GM23338 (cell line): ENCODE results near the gene GUCY2C. TPM values are rescaled to one million over a fixed set of nuclear protein-coding genes. Genes with fewer than 3 reads are reported as not detected.

Experiments used
- ATAC-seq: fragments of 200-7000 bp; cut with Tn5 transposase; 3 replicates; pipeline ENCODE4 v1.9.1; 2020
- DNase-seq: peaks from one replicate; pipeline ENCODE4 v3.0.0-alpha.2; 2015; ENCODE audit warnings: low spot score
- H2AFZ ChIP-seq: fragments of 200-600 bp; sonication (generic); 2 replicates; pipeline ENCODE4 v1.8.0; 2016; ENCODE audit warnings: antibody characterized with exemption, mild to moderate bottlenecking, moderate library complexity
- H3F3A ChIP-seq: fragments of 200-600 bp; sonication (generic); replicated peaks from 2 replicates; pipeline ENCODE4 v1.8.0; 2017; ENCODE audit warnings: antibody characterized with exemption, mixed run types, low read depth
- H3K27ac ChIP-seq: fragments of 200-600 bp; sonication (generic); 2 replicates; pipeline ENCODE4 v1.6.1; 2016; ENCODE audit warnings: low read depth
- H3K27me3 ChIP-seq: fragments of 200-600 bp; sonication (generic); 2 replicates; pipeline ENCODE4 v1.8.0; 2016; ENCODE audit warnings: mild to moderate bottlenecking, mixed run types, moderate library complexity; ENCODE audit not compliant: insufficient read depth
- H3K36me3 ChIP-seq: fragments of 200-600 bp; sonication (generic); 2 replicates; pipeline ENCODE4 v1.8.0; 2016; ENCODE audit warnings: mild to moderate bottlenecking; ENCODE audit not compliant: insufficient read depth
- H3K4me1 ChIP-seq: fragments of 200-600 bp; sonication (generic); 2 replicates; pipeline ENCODE4 v1.8.0; 2016; ENCODE audit warnings: mild to moderate bottlenecking, moderate library complexity; ENCODE audit not compliant: insufficient read depth
- H3K4me2 ChIP-seq: fragments of 200-600 bp; sonication (generic); 2 replicates; pipeline ENCODE4 v1.7.1; 2017; ENCODE audit warnings: mixed run types
- H3K4me3 ChIP-seq: fragments of 200-600 bp; sonication (generic); 2 replicates; pipeline ENCODE4 v1.6.1; 2016; ENCODE audit warnings: mixed run types
- H3K79me2 ChIP-seq: fragments of 200-600 bp; sonication (generic); replicated peaks from 2 replicates; pipeline ENCODE4 v1.8.0; 2017; ENCODE audit warnings: mild to moderate bottlenecking; ENCODE audit not compliant: insufficient read depth
- H3K9me2 ChIP-seq: fragments of 200-600 bp; sonication (generic); 2 replicates; pipeline ENCODE4 v1.8.0; 2017; ENCODE audit not compliant: insufficient read depth
- H4K20me1 ChIP-seq: fragments of 200-600 bp; sonication (generic); replicated peaks from 2 replicates; pipeline ENCODE4 v1.8.0; 2017; ENCODE audit warnings: mild to moderate bottlenecking; ENCODE audit not compliant: insufficient read depth
- H3K27ac Mint-ChIP-seq: 2 replicates; pipeline ENCODE4 v1.8.0; 2020; ENCODE audit warnings: inconsistent platforms, mild to moderate bottlenecking, moderate library complexity, mixed read lengths
- H3K27me3 Mint-ChIP-seq: 3 replicates; pipeline ENCODE4 v1.8.0; 2022; ENCODE audit warnings: low read depth, mild to moderate bottlenecking, moderate library complexity, mixed read lengths, inconsistent platforms; ENCODE audit not compliant: insufficient read depth, poor library complexity
- H3K36me3 Mint-ChIP-seq: 3 replicates; pipeline ENCODE4 v1.8.0; 2021; ENCODE audit warnings: low read depth, mild to moderate bottlenecking, inconsistent platforms, moderate library complexity, mixed read lengths
- H3K4me1 Mint-ChIP-seq: 3 replicates; pipeline ENCODE4 v1.8.0; 2020; ENCODE audit warnings: mild to moderate bottlenecking, inconsistent platforms, mixed read lengths
- H3K4me3 Mint-ChIP-seq: 3 replicates; pipeline ENCODE4 v1.8.0; 2021; ENCODE audit warnings: moderate library complexity, mild to moderate bottlenecking, inconsistent platforms, mixed read lengths
- H3K9me3 Mint-ChIP-seq: 3 replicates; pipeline ENCODE4 v1.8.0; 2020; ENCODE audit warnings: moderate library complexity, mild to moderate bottlenecking, inconsistent platforms, mixed read lengths
- CREB1 ChIP-seq: fragments of 250-450 bp; sonication (Bioruptor Pico); IDR thresholded peaks from 2 replicates; pipeline ENCODE4 v1.5.0; 2020; ENCODE audit warnings: low read depth, mild to moderate bottlenecking, moderate library complexity
- CTCF ChIP-seq, 2 experiments: fragments of 200-600 bp in 1 of 2; sonication (generic) in 1 of 2; conservative IDR thresholded peaks; 2 replicates each; pipeline versions ENCODE4 v1.5.1 to v1.6.1; 2016 to 2017; ENCODE audit warnings: antibody characterized with exemption in 2 of 2, low read depth in 2 of 2, mild to moderate bottlenecking in 2 of 2, moderate library complexity in 1 of 2
- ETS1 ChIP-seq: IDR thresholded peaks from 2 replicates; pipeline ENCODE4 v1.6.1; 2016; ENCODE audit warnings: antibody characterized with exemption
- EZH2 ChIP-seq: fragments of 200-600 bp; sonication (generic); IDR thresholded peaks from one replicate; pipeline ENCODE4 v1.8.0; 2017; ENCODE audit warnings: antibody characterized with exemption, mild to moderate bottlenecking, low read depth; ENCODE audit not compliant: unreplicated experiment
- EZH2phosphoT487 ChIP-seq: fragments of 200-600 bp; sonication (generic); IDR thresholded peaks from one replicate; pipeline ENCODE4 v1.8.1; 2018; ENCODE audit warnings: antibody characterized with exemption; ENCODE audit not compliant: unreplicated experiment
- JUNB ChIP-seq: IDR thresholded peaks from one replicate; pipeline ENCODE4 v1.6.1; 2016; ENCODE audit warnings: antibody characterized with exemption; ENCODE audit not compliant: unreplicated experiment
- NANOG ChIP-seq: IDR thresholded peaks from 2 replicates; pipeline ENCODE4 v1.6.1; 2016; ENCODE audit warnings: antibody characterized with exemption, borderline replicate concordance
- POLR2AphosphoS5 ChIP-seq: IDR thresholded peaks from 2 replicates; pipeline ENCODE4 v1.6.1; 2016; ENCODE audit warnings: antibody characterized with exemption, low read depth
- REST ChIP-seq: IDR thresholded peaks from one replicate; pipeline ENCODE4 v1.6.1; 2018; ENCODE audit warnings: antibody characterized with exemption; ENCODE audit not compliant: unreplicated experiment
- STAT1 ChIP-seq: IDR thresholded peaks from one replicate; pipeline ENCODE4 v1.6.1; 2016; ENCODE audit warnings: antibody characterized with exemption; ENCODE audit not compliant: unreplicated experiment
- ZNF331 ChIP-seq: fragments of 250-450 bp; sonication (Bioruptor Pico); IDR thresholded peaks from 2 replicates; pipeline ENCODE4 v1.5.0; 2020; ENCODE audit warnings: low read depth, mild to moderate bottlenecking, moderate library complexity
- polyA plus RNA-seq: library from polyadenylated mRNA; unstranded; fragments of >200 nt; fragmentation: Nextera tagmentation; extraction: Ambion mirVana; gene quantifications from 2 replicates; pipeline ENCODE4 v1.2.1, GENCODE V29; 2016
- total RNA-seq: library from RNA; depleted of rRNA; stranded (reverse); fragments of >200 nt; shearing (Covaris generic); gene quantifications from 2 replicates; pipeline ENCODE4 v1.2.3, GENCODE V29; 2014

The GUCY2C gene
- total and polyA plus RNA-seq, 2 experiments from 2014 or later: 2.1 to 3.1 TPM

GRCh38 chr12:14597480-14597879 lies 98.9 kb downstream of the GUCY2C start (continued):
- TF ChIP-seq REST (no peak), STAT1 (no peak), CTCF (conservative IDR thresholded peaks at IDR 0.05; ENCODE audit: low read depth in 2 of 2) (no peak), ETS1 (no peak), ZNF331 (CRISPR knock-in tag) (no peak), CREB1 (no peak), JUNB (no peak), EZH2phosphoT487 (no peak)

GRCh38 chr12:14591719-14592118 lies 104.7 kb downstream of the GUCY2C start:
- H3K27ac ChIP-seq: no peak overlapping the region
- H3K4me3 ChIP-seq: no peak overlapping the region
- no peaks in the 10 kb centered on the region for H3K36me3 ChIP-seq
- no peaks in the 10 kb centered on the region for H3K4me1 ChIP-seq
- DNase-seq: no peak
- H3K27me3 ChIP-seq: no peaks in the 10 kb centered on the region
- no peaks in the 10 kb centered on the region for H3K9me2 ChIP-seq
- Mint-ChIP-seq H3K27ac (no peak overlapping the region), H3K9me3 (peaks cover 3% of the 10 kb centered on the region; the same call in 1 of the 3 replicates), H3K36me3 (no peaks in the 10 kb centered on the region), H3K27me3 (peaks cover 15% of the 10 kb centered on the region), H3K4me1 (no peaks in the 10 kb centered on the region; the same call in 2 of the 3 replicates), H3K4me3 (no peak overlapping the region)
- H4K20me1 ChIP-seq: no peaks in the 10 kb centered on the region
- H3K79me2 ChIP-seq: no peaks in the 10 kb centered on the region
- no peak for ATAC-seq
- H3K4me2 ChIP-seq: no peak overlapping the region
- no peaks in the 10 kb centered on the region for H3F3A ChIP-seq
- no peak overlapping the region for H2AFZ ChIP-seq
- TF ChIP-seq EZH2 (no peak), POLR2AphosphoS5 (no peak), STAT1 (no peak), REST (no peak), JUNB (no peak), NANOG (no peak), ZNF331 (CRISPR knock-in tag) (no peak), EZH2phosphoT487 (no peak), CREB1 (no peak)
